OCI-LY3 (cell line): ENCODE results near the gene ADCY5.

Experiments
- H2AFZ ChIP-seq: fragments of 200-600, 300-600 bp; shearing (Covaris generic); 2 replicates; pipeline ENCODE4 v1.6.0; 2014; ENCODE audit warnings: antibody characterized with exemption, low read depth, low read length
- H3K27ac ChIP-seq: fragments of 200-600, 300-600 bp; sonication (generic); 2 replicates; pipeline ENCODE4 v1.5.1; 2014; ENCODE audit warnings: mild to moderate bottlenecking, low read length, moderate library complexity, mixed read lengths
- H3K27me3 ChIP-seq: fragments of 200-600, 300-600 bp; sonication (generic); 2 replicates; pipeline ENCODE4 v1.6.1; 2014; ENCODE audit warnings: low read depth, low read length, mixed read lengths
- H3K36me3 ChIP-seq: fragments of 200-600, 300-600 bp; sonication (generic); replicated peaks from 2 replicates; pipeline ENCODE3; 2014; ENCODE audit warnings: low read depth, low read length, mixed read lengths
- H3K4me1 ChIP-seq: fragments of 300-600, 200-600 bp; sonication (generic); 2 replicates; pipeline ENCODE4 v1.6.1; 2014; ENCODE audit warnings: low read length, mixed read lengths
- H3K4me2 ChIP-seq: fragments of 200-600, 300-600 bp; sonication (generic); 2 replicates; pipeline ENCODE4 v1.6.1; 2014; ENCODE audit warnings: low read length, mixed read lengths
- H3K4me3 ChIP-seq: fragments of 300-600, 200-600 bp; sonication (generic); 2 replicates; pipeline ENCODE4 v1.5.1; 2014; ENCODE audit warnings: antibody characterized with exemption, mild to moderate bottlenecking, low read length, moderate library complexity
- H3K79me2 ChIP-seq: fragments of 300-600, 200-600 bp; shearing (Covaris generic); 2 replicates; pipeline ENCODE4 v1.6.1; 2014; ENCODE audit warnings: mild to moderate bottlenecking, low read length, mixed read lengths
- H3K9ac ChIP-seq: fragments of 300-600, 200-600 bp; shearing (Covaris generic); 2 replicates; pipeline ENCODE4 v1.6.0; 2014; ENCODE audit warnings: mild to moderate bottlenecking, low read length, moderate library complexity
- H3K9me3 ChIP-seq: fragments of 200-600, 300-600 bp; shearing (Covaris generic); 2 replicates; pipeline ENCODE4 v1.6.1; 2014; ENCODE audit warnings: low read length, mixed read lengths; ENCODE audit not compliant: insufficient read depth
- H4K20me1 ChIP-seq: fragments of 200-600, 300-600 bp; sonication (generic); 2 replicates; pipeline ENCODE4 v1.6.1; 2016; ENCODE audit warnings: low read length, mixed read lengths; ENCODE audit not compliant: insufficient read depth
- EZH2phosphoT487 ChIP-seq: fragments of 200-600 bp; shearing (Covaris generic); IDR thresholded peaks from 2 replicates; pipeline ENCODE4 v1.6.1; 2018; ENCODE audit warnings: antibody characterized with exemption, mixed run types, low read depth
- TF ChIP-seq, protein P1 (sequence below): fragments of 200-600, 300-600 bp; sonication (generic); IDR thresholded peaks from 2 replicates; pipeline ENCODE4 v1.5.1; 2014; ENCODE audit warnings: antibody characterized with exemption, low read length, low read depth

Gene ADCY5

GRCh38 chr3:123459862-123460261 lies 11.0 kb upstream of the ADCY5 start:
- TF ChIP-seq, protein P1, sequence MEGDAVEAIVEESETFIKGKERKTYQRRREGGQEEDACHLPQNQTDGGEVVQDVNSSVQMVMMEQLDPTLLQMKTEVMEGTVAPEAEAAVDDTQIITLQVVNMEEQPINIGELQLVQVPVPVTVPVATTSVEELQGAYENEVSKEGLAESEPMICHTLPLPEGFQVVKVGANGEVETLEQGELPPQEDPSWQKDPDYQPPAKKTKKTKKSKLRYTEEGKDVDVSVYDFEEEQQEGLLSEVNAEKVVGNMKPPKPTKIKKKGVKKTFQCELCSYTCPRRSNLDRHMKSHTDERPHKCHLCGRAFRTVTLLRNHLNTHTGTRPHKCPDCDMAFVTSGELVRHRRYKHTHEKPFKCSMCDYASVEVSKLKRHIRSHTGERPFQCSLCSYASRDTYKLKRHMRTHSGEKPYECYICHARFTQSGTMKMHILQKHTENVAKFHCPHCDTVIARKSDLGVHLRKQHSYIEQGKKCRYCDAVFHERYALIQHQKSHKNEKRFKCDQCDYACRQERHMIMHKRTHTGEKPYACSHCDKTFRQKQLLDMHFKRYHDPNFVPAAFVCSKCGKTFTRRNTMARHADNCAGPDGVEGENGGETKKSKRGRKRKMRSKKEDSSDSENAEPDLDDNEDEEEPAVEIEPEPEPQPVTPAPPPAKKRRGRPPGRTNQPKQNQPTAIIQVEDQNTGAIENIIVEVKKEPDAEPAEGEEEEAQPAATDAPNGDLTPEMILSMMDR, result no peak
- no peak for TF ChIP-seq EZH2phosphoT487
- Histone ChIP-seq H2AFZ (no peak overlapping the region), H3K4me3 (no peak overlapping the region), H3K27me3 (peaks cover 25% of the 10 kb centered on the region), H3K4me1 (no peaks in the 10 kb centered on the region), H3K27ac (no peak overlapping the region), H3K9ac (no peak overlapping the region), H3K79me2 (no peaks in the 10 kb centered on the region), H4K20me1 (no peaks in the 10 kb centered on the region), H3K4me2 (no peak overlapping the region), H3K36me3 (no peaks in the 10 kb centered on the region), H3K9me3 (no peaks in the 10 kb centered on the region)

DNA sequence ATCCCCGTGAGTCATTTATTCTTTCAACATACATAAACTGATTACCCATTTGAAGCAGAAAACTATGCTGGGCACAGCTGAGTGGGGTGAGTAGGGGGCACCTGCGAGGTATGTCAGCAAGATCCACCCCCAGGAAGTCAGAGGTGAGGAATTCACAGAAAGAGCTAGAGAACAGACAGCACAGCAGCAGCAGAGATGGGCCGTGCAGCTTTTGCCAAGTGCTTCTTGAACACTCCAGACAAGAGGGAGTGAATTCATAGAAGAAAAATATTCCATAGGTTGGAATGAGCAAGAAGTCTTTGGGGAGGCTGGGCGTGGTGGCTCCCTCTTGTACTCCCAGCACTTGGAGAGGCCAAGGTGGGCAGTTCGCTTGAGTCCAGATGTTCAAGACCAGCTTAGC lies 9.4 kb upstream of the ADCY5 start:
- H3K4me2 ChIP-seq, result no peak overlapping the region
- TF ChIP-seq, protein P1, result no peak
- no peak for TF ChIP-seq EZH2phosphoT487
- no peaks in the 10 kb centered on the region for H3K36me3 ChIP-seq
- no peak overlapping the region for H3K27ac ChIP-seq
- H3K4me3 ChIP-seq, result no peak overlapping the region
- no peaks in the 10 kb centered on the region for H3K4me1 ChIP-seq
- no peaks in the 10 kb centered on the region for H4K20me1 ChIP-seq
- H2AFZ ChIP-seq, result no peak overlapping the region
- no peaks in the 10 kb centered on the region for H3K9me3 ChIP-seq
- no peaks in the 10 kb centered on the region for H3K79me2 ChIP-seq
- H3K27me3 ChIP-seq, result peaks cover 11% of the 10 kb centered on the region
- no peak overlapping the region for H3K9ac ChIP-seq

GRCh38 chr3:123457841-123458240 lies 9.0 kb upstream of the ADCY5 start:
- Histone ChIP-seq H3K79me2 (no peaks in the 10 kb centered on the region), H3K4me2 (no peak overlapping the region), H3K27me3 (peaks cover 8% of the 10 kb centered on the region; the same call in 1 of the 2 replicates)

DNA sequence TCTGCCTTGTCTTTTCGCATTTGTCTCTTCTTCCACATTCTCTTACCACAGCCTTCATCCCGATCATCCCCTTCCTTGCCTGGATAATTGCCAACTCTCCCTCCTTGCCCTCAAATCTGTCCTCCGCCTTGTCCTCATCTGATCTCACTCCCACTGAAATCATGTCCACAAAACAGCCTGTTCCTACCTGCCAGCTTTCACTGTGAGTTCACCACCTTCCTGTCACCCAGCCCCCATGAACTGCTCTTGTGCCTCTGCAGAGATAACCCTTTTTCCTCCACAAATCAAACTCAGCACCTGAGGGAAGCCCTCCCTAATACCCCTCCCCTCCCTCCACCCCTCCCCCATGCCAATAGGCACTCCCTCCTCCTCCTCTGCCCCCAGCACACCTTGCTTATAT lies 4.8 kb upstream of the ADCY5 start:
- Histone ChIP-seq H3K4me2 (no peak overlapping the region), H2AFZ (no peak overlapping the region), H3K4me1 (no peaks in the 10 kb centered on the region), H3K9me3 (no peaks in the 10 kb centered on the region), H3K9ac (no peak overlapping the region), H3K4me3 (no peak overlapping the region), H3K36me3 (no peaks in the 10 kb centered on the region), H3K79me2 (no peaks in the 10 kb centered on the region), H3K27ac (no peak overlapping the region), H3K27me3 (no peaks in the 10 kb centered on the region; the same call in 1 of the 2 replicates), H4K20me1 (no peaks in the 10 kb centered on the region)
- TF ChIP-seq EZH2phosphoT487, result no peak
- TF ChIP-seq, protein P1, result no peak

More at GRCh38 chr3:123457841-123458240, 9.0 kb upstream of the ADCY5 start:
- no peaks in the 10 kb centered on the region for H3K36me3 ChIP-seq
- TF ChIP-seq, protein P1, result no peak
- H3K9ac ChIP-seq, result no peak overlapping the region
- H3K4me3 ChIP-seq, result no peak overlapping the region
- no peak overlapping the region for H3K27ac ChIP-seq
- no peaks in the 10 kb centered on the region for H3K4me1 ChIP-seq
- no peaks in the 10 kb centered on the region for H3K9me3 ChIP-seq
- no peaks in the 10 kb centered on the region for H4K20me1 ChIP-seq
- H2AFZ ChIP-seq, result no peak overlapping the region
